GM06990 (cell line): ENCODE measurements around the gene ZFYVE19.
A peak's percentile ranks its signal among the peaks of the same experiment; 100 is the strongest.

Experiments used
- DNase-seq: peaks from one replicate; pipeline ENCODE4 v3.0.0-alpha.2; 2011; ENCODE audit not compliant: insufficient read length; ENCODE audit errors: extremely low read depth
- H3K27me3 ChIP-seq: replicated peaks from 2 replicates; pipeline ENCODE4 v1.6.0; 2011; ENCODE audit warnings: low read length; ENCODE audit not compliant: control insufficient read depth, insufficient read depth
- H3K36me3 ChIP-seq: 2 replicates; pipeline ENCODE4 v1.5.1; 2011; ENCODE audit warnings: low read length; ENCODE audit not compliant: control insufficient read depth, insufficient read depth
- H3K4me3 ChIP-seq: replicated peaks from 2 replicates; pipeline ENCODE4 v1.5.1; 2011; ENCODE audit warnings: low read depth, mild to moderate bottlenecking, control low read depth, low read length
- TF ChIP-seq, protein P1 (sequence below): IDR thresholded peaks from 2 replicates; pipeline ENCODE4 v1.5.1; 2011; ENCODE audit warnings: low read length, control low read depth, mild to moderate bottlenecking, inconsistent platforms; ENCODE audit not compliant: insufficient read depth, poor library complexity, severe bottlenecking

Gene ZFYVE19

DNA sequence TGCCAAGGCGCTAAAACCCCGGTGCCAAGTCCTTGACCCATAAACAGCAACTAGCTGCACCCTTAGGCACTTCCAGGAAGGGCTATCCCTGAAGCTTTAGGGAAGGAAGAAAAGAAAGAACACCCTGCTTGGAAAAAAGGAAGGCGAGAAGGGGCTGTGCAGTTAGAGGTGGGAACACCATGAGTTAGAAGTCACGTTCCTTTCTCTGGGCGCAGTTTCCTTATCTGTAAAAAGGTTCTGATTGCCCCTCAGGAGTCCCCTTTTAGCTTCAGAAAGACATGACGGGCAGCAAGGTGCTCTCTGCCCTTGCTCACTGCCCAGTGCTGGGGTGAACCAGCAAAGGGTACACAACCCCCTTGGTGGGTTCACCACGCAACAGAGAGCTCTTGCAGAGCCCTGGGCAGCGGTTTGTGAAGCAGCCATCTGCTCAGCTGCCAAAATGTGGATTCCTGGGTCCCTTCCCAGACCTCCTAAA lies 42.2 kb upstream of the ZFYVE19 start:
- peak overlapping the region; percentile 69 for H3K4me3 ChIP-seq
- TF ChIP-seq, protein P1, sequence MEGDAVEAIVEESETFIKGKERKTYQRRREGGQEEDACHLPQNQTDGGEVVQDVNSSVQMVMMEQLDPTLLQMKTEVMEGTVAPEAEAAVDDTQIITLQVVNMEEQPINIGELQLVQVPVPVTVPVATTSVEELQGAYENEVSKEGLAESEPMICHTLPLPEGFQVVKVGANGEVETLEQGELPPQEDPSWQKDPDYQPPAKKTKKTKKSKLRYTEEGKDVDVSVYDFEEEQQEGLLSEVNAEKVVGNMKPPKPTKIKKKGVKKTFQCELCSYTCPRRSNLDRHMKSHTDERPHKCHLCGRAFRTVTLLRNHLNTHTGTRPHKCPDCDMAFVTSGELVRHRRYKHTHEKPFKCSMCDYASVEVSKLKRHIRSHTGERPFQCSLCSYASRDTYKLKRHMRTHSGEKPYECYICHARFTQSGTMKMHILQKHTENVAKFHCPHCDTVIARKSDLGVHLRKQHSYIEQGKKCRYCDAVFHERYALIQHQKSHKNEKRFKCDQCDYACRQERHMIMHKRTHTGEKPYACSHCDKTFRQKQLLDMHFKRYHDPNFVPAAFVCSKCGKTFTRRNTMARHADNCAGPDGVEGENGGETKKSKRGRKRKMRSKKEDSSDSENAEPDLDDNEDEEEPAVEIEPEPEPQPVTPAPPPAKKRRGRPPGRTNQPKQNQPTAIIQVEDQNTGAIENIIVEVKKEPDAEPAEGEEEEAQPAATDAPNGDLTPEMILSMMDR, result no peak
- no peak for DNase-seq
- peaks cover 7% of the 10 kb centered on the region for H3K36me3 ChIP-seq
- no peaks in the 10 kb centered on the region for H3K27me3 ChIP-seq

DNA sequence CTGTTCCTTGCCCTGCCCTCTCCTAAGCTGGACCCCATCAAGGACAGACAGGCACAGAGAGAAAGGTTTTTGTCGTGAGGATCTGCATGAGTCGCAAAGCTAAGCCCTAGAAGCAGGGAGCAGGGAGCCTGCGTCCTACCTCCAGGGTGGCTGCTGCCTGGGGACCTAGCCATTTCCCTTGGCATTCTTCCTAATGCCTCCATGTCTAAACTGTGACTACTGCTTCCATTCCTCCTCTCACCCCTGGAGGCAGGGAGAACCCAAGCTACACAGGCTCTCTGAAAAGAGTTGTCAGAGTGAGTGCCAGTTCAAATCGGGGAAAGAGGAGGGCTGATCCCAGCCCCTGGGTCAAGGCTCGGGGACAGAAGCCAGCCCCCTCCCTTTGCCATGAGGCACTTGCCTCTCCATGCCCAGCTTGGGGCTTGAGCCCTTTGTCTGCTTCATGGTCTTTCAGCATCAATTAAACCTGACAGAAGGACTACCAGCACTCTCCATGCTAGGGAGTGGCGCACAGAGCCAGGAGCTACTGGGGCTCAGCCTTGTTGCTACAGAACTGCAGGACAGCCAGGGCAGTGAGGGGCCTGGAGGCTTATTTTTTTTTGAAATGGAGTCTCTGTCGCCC lies 40.6 kb upstream of the ZFYVE19 start:
- H3K36me3 ChIP-seq, result peaks cover 7% of the 10 kb centered on the region
- TF ChIP-seq, protein P1, result no peak
- H3K27me3 ChIP-seq, result no peaks in the 10 kb centered on the region
- DNase-seq, result no peak
- no peak overlapping the region for H3K4me3 ChIP-seq

DNA sequence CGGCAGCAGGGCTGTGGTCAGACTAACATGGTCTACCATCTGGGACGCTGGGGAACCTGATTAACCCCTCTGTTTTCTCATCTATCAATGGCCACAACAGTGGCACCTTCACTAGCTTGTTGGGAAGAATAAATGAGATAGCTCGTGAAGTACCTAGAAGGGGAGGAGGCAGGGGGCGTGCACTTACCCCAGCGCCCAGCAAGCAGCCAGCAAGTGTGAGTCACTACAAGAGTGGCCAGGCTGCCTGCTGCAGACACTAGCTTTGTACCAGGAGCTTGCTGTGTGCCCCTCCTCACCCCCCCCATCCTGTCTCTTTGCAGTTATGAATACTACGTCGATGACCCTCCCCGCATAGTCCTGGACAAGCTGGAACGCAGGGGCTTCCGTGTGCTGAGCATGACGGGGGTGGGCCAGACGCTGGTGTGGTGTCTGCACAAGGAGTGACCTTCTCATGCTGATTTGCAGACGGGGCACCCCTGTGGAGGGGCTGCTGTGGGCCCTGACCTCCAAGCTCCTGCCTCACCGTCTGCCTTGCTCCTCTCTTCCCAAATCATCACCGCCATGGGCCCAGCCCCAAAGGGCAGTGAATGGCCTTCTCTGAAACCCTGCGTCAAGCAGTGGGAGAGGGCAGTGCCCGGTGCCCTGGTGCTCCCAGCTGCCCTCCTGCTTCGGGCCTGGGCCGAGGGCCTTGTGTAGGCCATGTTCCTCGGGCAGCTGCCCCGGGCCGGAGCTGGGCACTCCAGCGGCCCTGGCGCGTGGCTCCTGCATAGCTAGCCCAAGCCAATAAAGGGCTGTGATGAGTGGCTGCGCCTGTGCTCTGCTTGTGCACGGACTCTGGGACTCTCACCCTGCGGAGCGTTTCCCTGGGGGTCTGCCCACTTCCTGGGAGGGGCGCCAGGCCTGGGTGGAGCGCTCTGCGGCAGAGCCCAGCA lies 39.7 kb upstream of the ZFYVE19 start:
- Histone ChIP-seq H3K36me3 (peaks cover 7% of the 10 kb centered on the region), H3K27me3 (no peaks in the 10 kb centered on the region), H3K4me3 (no peak overlapping the region)
- TF ChIP-seq, protein P1, result no peak
- no peak for DNase-seq

DNA sequence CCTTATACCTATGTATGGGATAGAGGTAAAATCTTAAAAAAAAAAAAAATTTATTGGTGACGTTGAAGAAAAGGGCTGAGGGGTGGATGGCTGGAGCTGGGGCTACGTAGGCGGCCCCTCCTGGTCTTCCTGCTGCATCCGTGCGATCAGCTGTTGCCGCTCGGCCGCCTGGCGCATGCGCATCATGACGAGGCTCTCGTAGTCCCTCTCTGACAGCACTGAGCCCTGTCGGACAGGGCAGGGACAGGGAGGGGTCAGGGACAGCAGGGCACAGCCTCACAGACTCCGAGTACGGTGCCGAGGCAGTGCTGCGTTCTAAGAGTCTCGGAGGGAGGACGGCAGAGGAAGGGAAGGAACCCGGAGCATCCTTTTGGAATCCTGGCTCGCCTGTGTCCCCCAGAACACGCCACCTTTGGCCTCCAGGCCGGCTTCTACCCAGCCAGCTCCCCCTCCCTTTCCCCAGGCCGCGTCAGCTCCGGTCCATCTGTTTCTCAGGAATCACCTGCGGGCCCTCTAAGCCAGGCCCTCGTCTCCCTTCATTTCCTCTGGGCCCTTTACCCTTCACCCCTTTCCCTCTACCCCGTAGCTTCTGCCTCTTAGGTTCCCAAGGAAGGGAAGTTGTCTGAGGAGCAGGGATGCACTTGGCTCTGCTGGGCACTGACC lies 38.9 kb upstream of the ZFYVE19 start:
- peaks cover 9% of the 10 kb centered on the region for H3K36me3 ChIP-seq
- H3K4me3 ChIP-seq, result no peak overlapping the region
- TF ChIP-seq, protein P1, result no peak
- no peaks in the 10 kb centered on the region for H3K27me3 ChIP-seq
- no peak for DNase-seq

DNA sequence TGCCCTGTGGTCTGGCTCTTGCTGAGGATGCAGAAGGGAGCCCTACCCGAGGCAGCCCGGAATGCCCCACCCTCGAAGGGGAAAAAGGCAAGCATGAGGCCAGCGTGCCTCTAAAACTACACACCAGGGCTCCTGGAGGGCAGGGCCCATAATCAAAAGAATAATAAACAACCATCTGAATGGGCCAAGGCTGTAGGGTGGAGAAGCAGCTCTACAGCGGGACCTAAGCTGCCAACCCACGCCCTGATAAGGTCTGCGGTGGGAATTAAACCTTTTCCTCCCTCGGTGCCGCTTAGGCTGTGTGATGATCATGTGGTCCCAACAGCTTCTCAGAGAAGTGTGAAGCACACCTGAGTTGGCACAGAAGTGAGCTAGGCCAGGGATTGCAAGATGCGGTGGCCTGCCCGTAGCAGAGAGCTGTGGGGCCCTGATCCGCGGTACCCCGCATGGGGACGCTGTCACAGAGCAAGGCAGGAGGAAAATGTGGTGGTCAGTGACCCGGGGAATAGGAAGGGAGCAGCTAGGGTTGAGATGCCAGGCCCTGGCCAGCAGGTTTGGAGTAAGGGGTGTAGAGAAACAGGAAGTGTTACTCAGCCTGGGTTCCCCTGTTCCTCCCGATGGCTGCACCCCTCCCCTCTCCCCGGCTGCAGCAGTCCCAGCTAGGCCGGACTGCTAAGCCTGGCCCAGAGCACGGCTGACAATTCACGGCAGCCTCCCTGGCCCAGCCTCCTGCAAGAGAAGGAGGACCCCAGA lies 38.2 kb upstream of the ZFYVE19 start:
- Histone ChIP-seq H3K4me3 (no peak overlapping the region), H3K36me3 (peaks cover 9% of the 10 kb centered on the region)

More for the DNA sequence above, 38.2 kb upstream of the ZFYVE19 start:
- TF ChIP-seq, protein P1, result peak; percentile 5
- DNase-seq, result peak; percentile 56
- H3K27me3 ChIP-seq, result no peaks in the 10 kb centered on the region
